GM20000 (cell line): Measurements from ENCODE around the gene ZNF282.
"Not testable (repeated sequence)": the region's sequence is repeated elsewhere in the genome, so short reads cannot be mapped to it uniquely, and the experiment has no call there.

Experiments used
- DNase-seq: peaks from one replicate; pipeline ENCODE4 v3.0.0; 2012; ENCODE audit warnings: low spot score
- CTCF ChIP-seq: IDR thresholded peaks from 2 replicates; pipeline ENCODE4 v1.5.1; 2012; ENCODE audit warnings: mild to moderate bottlenecking, control low read depth; ENCODE audit errors: extremely low read depth, missing control alignments

Gene ZNF282

GRCh38 chr7:149226840-149227494 lies 31.6 kb downstream of the ZNF282 start:
- TF ChIP-seq CTCF, result no peak
- DNase-seq, result no peak

GRCh38 chr7:149228831-149229471 lies 33.6 kb downstream of the ZNF282 start:
- no peak for DNase-seq
- no peak for TF ChIP-seq CTCF

- no peak for TF ChIP-seq CTCF
- no peak for DNase-seq
Measured at GRCh38 chr7:149229526-149229925, 34.2 kb downstream of the ZNF282 start.

DNA sequence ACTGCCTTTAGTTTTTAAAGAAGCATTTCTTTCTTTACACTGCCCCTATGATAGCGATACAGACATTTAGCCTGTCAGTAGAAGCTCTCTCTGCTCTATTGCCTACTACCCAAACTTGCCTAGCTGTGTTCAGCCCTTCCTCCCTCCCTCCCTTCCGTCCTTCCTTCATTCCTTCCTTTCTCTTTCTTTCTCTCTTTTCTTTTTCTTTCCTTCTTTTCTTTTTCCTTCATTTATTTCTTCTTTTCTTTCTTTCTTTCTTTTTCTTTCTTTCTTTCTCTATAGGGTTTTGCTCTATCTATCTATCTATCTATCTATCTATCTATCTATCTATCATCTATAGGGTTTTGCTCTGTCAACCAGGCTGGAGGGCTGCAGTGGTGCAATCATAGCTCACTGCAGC lies 37.0 kb downstream of the ZNF282 start:
- no peak for DNase-seq
- no peak for TF ChIP-seq CTCF

DNA sequence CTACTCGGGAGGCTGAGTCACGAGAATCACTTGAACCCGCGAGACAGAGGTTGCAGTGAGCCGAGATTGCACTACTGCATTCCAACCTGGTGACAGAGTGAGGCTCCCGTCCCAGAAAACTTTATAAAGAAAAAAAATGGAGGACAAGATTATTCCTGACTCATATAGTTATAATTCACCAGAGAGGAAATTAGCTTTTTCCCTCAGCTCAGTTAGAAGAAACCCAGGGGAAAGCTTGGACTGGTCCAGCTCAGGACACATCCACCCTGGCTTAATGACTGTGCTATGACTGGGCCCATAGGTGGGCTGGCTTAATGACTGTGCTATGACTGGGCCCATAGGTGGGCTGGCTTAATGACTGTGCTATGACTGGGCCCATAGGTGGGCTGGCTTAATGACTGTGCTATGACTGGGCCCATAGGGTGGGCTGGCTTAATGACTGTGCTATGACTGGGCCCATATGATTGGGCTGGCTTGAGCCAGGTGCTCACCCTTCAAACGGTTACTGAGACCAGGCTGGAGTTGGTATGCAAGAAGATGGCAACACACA lies 38.4 kb downstream of the ZNF282 start:
- not testable (repeated sequence) for DNase-seq

DNA sequence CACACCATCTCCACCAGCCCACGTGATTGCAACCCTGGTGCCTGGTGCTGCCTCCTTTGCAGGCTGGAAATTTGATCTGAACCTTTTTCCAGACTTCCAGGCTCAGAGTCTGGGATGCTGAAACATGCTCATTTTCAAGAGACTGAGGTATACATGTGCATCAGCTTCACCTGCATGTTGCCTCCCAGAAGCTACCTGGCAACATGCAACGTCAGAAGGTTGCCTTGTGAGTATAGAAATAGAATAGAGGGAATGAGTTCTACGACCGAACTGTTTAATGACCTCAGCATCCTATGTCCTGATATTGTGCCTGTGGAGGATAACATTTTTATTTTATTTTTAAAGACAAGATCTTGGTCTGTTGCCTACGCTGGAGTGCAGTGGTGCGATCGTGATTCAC lies 42.2 kb downstream of the ZNF282 start:
- no peak for TF ChIP-seq CTCF
- DNase-seq, result no peak

- no peak for TF ChIP-seq CTCF
- no peak for DNase-seq
Measured at GRCh38 chr7:149238051-149238450, 42.7 kb downstream of the ZNF282 start.
